ENCODE data around the gene CAMK1D. TPM values are rescaled to one million over a fixed set of nuclear protein-coding genes. Genes with fewer than 3 reads are reported as not detected.

Gene CAMK1D
- total RNA-seq, 1 donor from 2014 or later = 58.8 TPM

GRCh38 chr10:12884851-12885250 is 535.5 kb downstream of the CAMK1D start:
- DNase-seq (no peak), ATAC-seq (ENCODE audit: low read depth) (no peak)
- Mint-ChIP-seq H3K36me3 (ENCODE audit: low read depth) (no peaks in the 10 kb centered on the region), H3K4me3 (no peak overlapping the region), H3K27ac (no peak overlapping the region), H3K9me3 (no peaks in the 10 kb centered on the region), H3K27me3 (peaks cover 19% of the 10 kb centered on the region), H3K4me1 (no peaks in the 10 kb centered on the region)
- ChIA-PET CTCF (no interaction called here), POLR2A (no interaction called here)
- intact Hi-C loops (cut with micrococcal nuclease) = no loop called here
- TF ChIP-seq, protein P1, sequence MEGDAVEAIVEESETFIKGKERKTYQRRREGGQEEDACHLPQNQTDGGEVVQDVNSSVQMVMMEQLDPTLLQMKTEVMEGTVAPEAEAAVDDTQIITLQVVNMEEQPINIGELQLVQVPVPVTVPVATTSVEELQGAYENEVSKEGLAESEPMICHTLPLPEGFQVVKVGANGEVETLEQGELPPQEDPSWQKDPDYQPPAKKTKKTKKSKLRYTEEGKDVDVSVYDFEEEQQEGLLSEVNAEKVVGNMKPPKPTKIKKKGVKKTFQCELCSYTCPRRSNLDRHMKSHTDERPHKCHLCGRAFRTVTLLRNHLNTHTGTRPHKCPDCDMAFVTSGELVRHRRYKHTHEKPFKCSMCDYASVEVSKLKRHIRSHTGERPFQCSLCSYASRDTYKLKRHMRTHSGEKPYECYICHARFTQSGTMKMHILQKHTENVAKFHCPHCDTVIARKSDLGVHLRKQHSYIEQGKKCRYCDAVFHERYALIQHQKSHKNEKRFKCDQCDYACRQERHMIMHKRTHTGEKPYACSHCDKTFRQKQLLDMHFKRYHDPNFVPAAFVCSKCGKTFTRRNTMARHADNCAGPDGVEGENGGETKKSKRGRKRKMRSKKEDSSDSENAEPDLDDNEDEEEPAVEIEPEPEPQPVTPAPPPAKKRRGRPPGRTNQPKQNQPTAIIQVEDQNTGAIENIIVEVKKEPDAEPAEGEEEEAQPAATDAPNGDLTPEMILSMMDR (IDR thresholded peaks at IDR 0.05) = no peak

Other genes with a start within 250 kb of the CAMK1D start
- gene SEC61A2, start 219.9 kb upstream of the CAMK1D start, total RNA-seq = 13.3 and 20.8 TPM in 2 replicates
- gene NUDT5, start 153.7 kb upstream of the CAMK1D start, total RNA-seq = 53.2 and 57.3 TPM in 2 replicates
- gene CDC123, start 153.4 kb upstream of the CAMK1D start, total RNA-seq = 81.1 and 84.6 TPM in 2 replicates

Measured in activated B cell treated with CpG ODN at 0.5 μM for 24 hours (primary cell).